ENCODE data around the gene ST3GAL4. TPM values are rescaled to one million over a fixed set of nuclear protein-coding genes. Genes with fewer than 3 reads are reported as not detected.

Gene ST3GAL4
- total RNA-seq, 4 donors from 2014 or later, result 11.8 to 53.3 (median 34.8) TPM

- no peaks in the 10 kb centered on the region for H3K36me3 ChIP-seq
- intact Hi-C loops (cut with DNase I; ENCODE audit: low total_unique reads), result loop anchor here (10.0 kb wide), 1 partner anchor 102 kb away; no protein-coding TSS in a partner anchor
- peaks cover 15 to 17% of the 10 kb centered on the region in 2 donors for H3K4me1 ChIP-seq
- H3K27me3 ChIP-seq, result no peaks in the 10 kb centered on the region
- no peak for TF ChIP-seq POLR2A (IDR thresholded peaks at IDR 0.05)
- TF ChIP-seq CTCF (IDR thresholded peaks at IDR 0.05), result no peak
- H3K4me3 ChIP-seq, result peak overlapping the region; percentile 37
- no peak for DNase-seq
- no peaks in the 10 kb centered on the region for H3K9me3 ChIP-seq
- H3K27ac ChIP-seq, result peak overlapping the region; percentile 79 to 83
Observed at GRCh38 chr11:126417091-126417862, 61.8 kb downstream of the ST3GAL4 start.

- H3K4me3 ChIP-seq, result no peak overlapping the region
- no peaks in the 10 kb centered on the region for H3K36me3 ChIP-seq
- H3K4me1 ChIP-seq, result peaks cover 15 to 17% of the 10 kb centered on the region in 2 donors
- H3K9me3 ChIP-seq, result no peaks in the 10 kb centered on the region
- H3K27me3 ChIP-seq, result no peaks in the 10 kb centered on the region
- intact Hi-C loops (cut with DNase I; ENCODE audit: low total_unique reads), result loop anchor here (10.0 kb wide), 1 partner anchor 104 kb away; no protein-coding TSS in a partner anchor
- DNase-seq, result no peak
- no peak overlapping the region for H3K27ac ChIP-seq
- TF ChIP-seq POLR2A (IDR thresholded peaks at IDR 0.05) (no peak), CTCF (IDR thresholded peaks at IDR 0.05) (no peak)
Observed at GRCh38 chr11:126418887-126419286, 63.4 kb downstream of the ST3GAL4 start.

GRCh38 chr11:126419801-126420697 lies 64.6 kb downstream of the ST3GAL4 start:
- no peak overlapping the region for H3K4me3 ChIP-seq
- TF ChIP-seq CTCF (IDR thresholded peaks at IDR 0.05), result no peak
- H3K27me3 ChIP-seq, result no peaks in the 10 kb centered on the region
- intact Hi-C loops (cut with DNase I; ENCODE audit: low total_unique reads), result loop anchor here (10.0 kb wide), 1 partner anchor 105 kb away; no protein-coding TSS in a partner anchor
- H3K9me3 ChIP-seq, result no peaks in the 10 kb centered on the region
- peak overlapping the region; percentile 8 to 62 for H3K27ac ChIP-seq
- DNase-seq, result no peak
- no peaks in the 10 kb centered on the region for H3K36me3 ChIP-seq
- peaks cover 8 to 9% of the 10 kb centered on the region in 2 donors for H3K4me1 ChIP-seq

- Histone ChIP-seq H3K27me3 (no peaks in the 10 kb centered on the region), H3K9me3 (no peaks in the 10 kb centered on the region), H3K27ac (peak overlapping the region in 1 of 2 donors; percentile 6), H3K4me1 (peaks cover 5% of the 10 kb centered on the region in 2 donors), H3K4me3 (no peak overlapping the region), H3K36me3 (no peaks in the 10 kb centered on the region)
- DNase-seq, result no peak
- no peak for TF ChIP-seq POLR2A (IDR thresholded peaks at IDR 0.05)
- no peak for TF ChIP-seq CTCF (IDR thresholded peaks at IDR 0.05)
- intact Hi-C loops (cut with DNase I; ENCODE audit: low total_unique reads), result no loop called here
Observed at GRCh38 chr11:126420698-126421256, 65.3 kb downstream of the ST3GAL4 start.
